IMR-90 (cell line): ENCODE measurements around the gene ANTXR2. TPM values are rescaled to one million over a fixed set of nuclear protein-coding genes. Genes with fewer than 3 reads are reported as not detected.

Experiments used
- ATAC-seq: fragments of 200-7000 bp; cut with Tn5 transposase; 2 replicates; pipeline ENCODE4 v1.9.1; 2020; ENCODE audit warnings: low read depth, mild to moderate bottlenecking, moderate library complexity
- BruUV-seq: library from RNA; stranded (reverse); fragments of 400-500 nt; replicated peaks from 2 replicates; lab custom pipeline; 2021; lab: Mats Ljungman, UMichigan
- CTCF ChIA-PET: fragments of 300-600 bp; formaldehyde crosslinking; extraction: SDS; loops from one replicate; lab custom pipeline; 2021; ENCODE audit warnings: antibody characterized with exemption; lab: Yijun Ruan, JAX
- POLR2A ChIA-PET: fragments of 300-600 bp; sonication (Branson Sonifier 250); formaldehyde crosslinking; loops from one replicate; lab custom pipeline; 2022; ENCODE audit warnings: antibody characterized with exemption; ENCODE audit not compliant: unreplicated experiment; lab: Charles Lee
- DNase-seq: peaks from one replicate; pipeline ENCODE4 v3.0.0; 2013
- H2AFZ ChIP-seq: replicated peaks from 2 replicates; pipeline ENCODE3; 2013; ENCODE audit warnings: low read length, mild to moderate bottlenecking; ENCODE audit not compliant: poor library complexity
- H2AK5ac ChIP-seq: 2 replicates; pipeline ENCODE4 v1.6.1; 2013; ENCODE audit warnings: low read depth, low read length, inconsistent platforms
- H2AK9ac ChIP-seq: replicated peaks from 2 replicates; pipeline ENCODE3; 2013; ENCODE audit warnings: mild to moderate bottlenecking, low read depth, low read length, moderate library complexity; ENCODE audit not compliant: poor library complexity
- H2BK120ac ChIP-seq: 2 replicates; pipeline ENCODE4 v1.6.1; 2013; ENCODE audit warnings: low read depth, low read length, inconsistent platforms
- H2BK15ac ChIP-seq: 3 replicates; pipeline ENCODE4 v1.6.1; 2013; ENCODE audit warnings: low read depth, low read length, inconsistent platforms
- H2BK20ac ChIP-seq: 2 replicates; pipeline ENCODE4 v1.6.1; 2013; ENCODE audit warnings: low read depth, mild to moderate bottlenecking, inconsistent platforms, low read length, moderate library complexity
- H2BK5ac ChIP-seq: 2 replicates; pipeline ENCODE4 v1.6.1; 2013; ENCODE audit warnings: mild to moderate bottlenecking, low read depth, low read length, inconsistent platforms; ENCODE audit not compliant: poor library complexity, severe bottlenecking
- H3K14ac ChIP-seq: replicated peaks from 2 replicates; pipeline ENCODE4 v1.6.1; 2013; ENCODE audit warnings: low read depth, low read length, inconsistent platforms
- H3K18ac ChIP-seq: 2 replicates; pipeline ENCODE4 v1.6.1; 2013; ENCODE audit warnings: low read depth, low read length, control low read depth
- H3K23ac ChIP-seq: 2 replicates; pipeline ENCODE4 v1.6.1; 2013; ENCODE audit warnings: low read depth, low read length, inconsistent platforms
- H3K27ac ChIP-seq: 2 replicates; pipeline ENCODE4 v1.5.1; 2013; ENCODE audit warnings: mild to moderate bottlenecking, control low read depth, low read length; ENCODE audit not compliant: insufficient read depth
- H3K27me3 ChIP-seq: 2 replicates; pipeline ENCODE4 v1.6.1; 2013; ENCODE audit warnings: low read length; ENCODE audit not compliant: control insufficient read depth, insufficient read depth
- H3K36me3 ChIP-seq: 2 replicates; pipeline ENCODE4 v1.6.1; 2013; ENCODE audit warnings: low read length, mixed read lengths; ENCODE audit not compliant: control insufficient read depth, insufficient read depth
- H3K4ac ChIP-seq: 2 replicates; pipeline ENCODE4 v1.6.1; 2013; ENCODE audit warnings: low read depth, low read length, inconsistent platforms
- H3K4me1 ChIP-seq: 2 replicates; pipeline ENCODE4 v1.6.1; 2013; ENCODE audit warnings: low read length, mixed read lengths; ENCODE audit not compliant: control insufficient read depth, insufficient read depth
- H3K4me2 ChIP-seq: 2 replicates; pipeline ENCODE4 v1.6.1; 2013; ENCODE audit warnings: low read depth, mild to moderate bottlenecking, control low read depth, low read length, moderate library complexity
- H3K4me3 ChIP-seq: 2 replicates; pipeline ENCODE4 v1.5.1; 2013; ENCODE audit warnings: low read depth, mild to moderate bottlenecking, control low read depth, low read length, moderate library complexity; ENCODE audit not compliant: insufficient read depth
- H3K56ac ChIP-seq: 2 replicates; pipeline ENCODE4 v1.6.1; 2013; ENCODE audit warnings: low read length, inconsistent platforms; ENCODE audit not compliant: insufficient read depth; ENCODE audit errors: extremely low read depth
- H3K79me1 ChIP-seq, 2 experiments: 2 replicates each; pipeline ENCODE4 v1.6.1; 2013; ENCODE audit warnings: low read length in 2 of 2, inconsistent platforms in 1 of 2, low read depth in 1 of 2
- H3K9ac ChIP-seq: 2 replicates; pipeline ENCODE4 v1.6.1; 2013; ENCODE audit warnings: low read depth, low read length, control low read depth
- H3K9me1 ChIP-seq: 2 replicates; pipeline ENCODE4 v1.6.1; 2013; ENCODE audit warnings: low read length, inconsistent platforms; ENCODE audit not compliant: insufficient read depth
- H3K9me3 ChIP-seq: 2 replicates; pipeline ENCODE4 v1.6.1; 2013; ENCODE audit warnings: low read length; ENCODE audit not compliant: control insufficient read depth, insufficient read depth
- H4K20me1 ChIP-seq: 2 replicates; pipeline ENCODE4 v1.6.1; 2013; ENCODE audit warnings: low read length, inconsistent platforms; ENCODE audit not compliant: insufficient read depth
- H4K5ac ChIP-seq: 2 replicates; pipeline ENCODE4 v1.6.1; 2013; ENCODE audit warnings: mild to moderate bottlenecking, low read depth, low read length, control low read depth
- H4K8ac ChIP-seq, 2 experiments: 2 replicates each; pipeline ENCODE4 v1.6.1; 2013; ENCODE audit warnings: low read depth in 2 of 2, low read length in 2 of 2, control low read depth in 1 of 2, inconsistent platforms in 1 of 2
- H4K91ac ChIP-seq: 2 replicates; pipeline ENCODE4 v1.6.1; 2013; ENCODE audit warnings: low read depth, low read length, inconsistent platforms; ENCODE audit not compliant: insufficient read depth
- BHLHE40 ChIP-seq: fragments of 150-350 bp; IDR thresholded peaks from 2 replicates; pipeline ENCODE4 v1.6.1; 2016; ENCODE audit warnings: mild to moderate bottlenecking, low read depth, low read length
- CEBPB ChIP-seq: IDR thresholded peaks from 2 replicates; pipeline ENCODE4 v1.6.1; 2012; ENCODE audit warnings: low read depth, low read length, improper control_type of control experiment
- CHD1 ChIP-seq: IDR thresholded peaks from 2 replicates; pipeline ENCODE4 v1.6.1; 2012; ENCODE audit warnings: low read depth, low read length, improper control_type of control experiment
- CTCF ChIP-seq: conservative IDR thresholded peaks from 2 replicates; pipeline ENCODE4 v1.5.1; 2012; ENCODE audit warnings: mild to moderate bottlenecking, low read depth, low read length, improper control_type of control experiment
- ELK1 ChIP-seq: fragments of 150-350 bp; IDR thresholded peaks from 2 replicates; pipeline ENCODE4 v1.6.1; 2016; ENCODE audit warnings: low read depth, mild to moderate bottlenecking, low read length, moderate library complexity, borderline replicate concordance
- FOS ChIP-seq: fragments of 150-350 bp; IDR thresholded peaks from 2 replicates; pipeline ENCODE4 v1.6.1; 2016; ENCODE audit warnings: low read depth, low read length
- MAZ ChIP-seq: IDR thresholded peaks from 2 replicates; pipeline ENCODE4 v1.6.1; 2012; ENCODE audit warnings: low read depth, mild to moderate bottlenecking, low read length, improper control_type of control experiment, moderate library complexity, borderline replicate concordance
- MXI1 ChIP-seq: IDR thresholded peaks from 2 replicates; pipeline ENCODE4 v1.6.1; 2012; ENCODE audit warnings: low read depth, mild to moderate bottlenecking, low read length, moderate library complexity, borderline replicate concordance
- NFE2L2 ChIP-seq: fragments of 150-350 bp; IDR thresholded peaks from 2 replicates; pipeline ENCODE4 v1.6.1; 2016; ENCODE audit warnings: low read depth, mild to moderate bottlenecking, low read length
- POLR2A ChIP-seq: IDR thresholded peaks from 2 replicates; pipeline ENCODE4 v1.6.1; 2012; ENCODE audit warnings: mild to moderate bottlenecking, low read depth, low read length
- RAD21 ChIP-seq: IDR thresholded peaks from 2 replicates; pipeline ENCODE4 v1.6.1; 2012; ENCODE audit warnings: low read length, improper control_type of control experiment
- RCOR1 ChIP-seq: IDR thresholded peaks from 2 replicates; pipeline ENCODE4 v1.6.1; 2012; ENCODE audit warnings: mild to moderate bottlenecking, low read length, improper control_type of control experiment; ENCODE audit not compliant: insufficient replicate concordance
- RFX5 ChIP-seq: IDR thresholded peaks from 2 replicates; pipeline ENCODE4 v1.8.0; 2012; ENCODE audit warnings: low read depth, mild to moderate bottlenecking, low read length, moderate library complexity
- USF2 ChIP-seq: fragments of 150-350 bp; IDR thresholded peaks from 2 replicates; pipeline ENCODE4 v1.6.1; 2017; ENCODE audit warnings: mild to moderate bottlenecking, antibody characterized with exemption, low read length, low read depth
- WGBS, 2 experiments: methylation state at CpG; one replicate each; pipeline versions ENCODE4 v1.1.5 to v1.1.7; 2013; ENCODE audit warnings: missing lambda C conversion rate in 2 of 2; ENCODE audit not compliant: insufficient read length in 1 of 2; ENCODE audit errors: extremely low coverage in 2 of 2; 5-methylcytosine and 5-hydroxymethylcytosine counted together
- dilution Hi-C: fragments of 300-500 bp; cut with HindIII; formaldehyde crosslinking; loops from one replicate; pipeline ENCODE4 v1.14.3; 2018; ENCODE audit warnings: low sequenced_read_pairs; ENCODE audit not compliant: unreplicated experiment
- in situ Hi-C: fragments of 300-500 bp; cut with MboI; formaldehyde crosslinking; loops from 3 replicates; pipeline ENCODE4 v1.14.3; 2019; ENCODE audit warnings: low sequenced_read_pairs, inconsistent platforms, mixed read lengths
- intact Hi-C: fragments of 100-400 bp; cut with micrococcal nuclease; formaldehyde crosslinking; loops from 2 replicates; pipeline ENCODE4 v1.10.0; 2022
- polyA plus RNA-seq, 3 experiments: library from polyadenylated mRNA; depleted of rRNA; stranded (reverse); fragments of >200 nt; gene quantifications; 2 replicates each; pipeline ENCODE4 v1.2.3, GENCODE V29; 2012; ENCODE audit warnings: low replicate concordance in 1 of 3
- total RNA-seq: library from RNA; depleted of rRNA; stranded (reverse); fragments of >200 nt; gene quantifications from 2 replicates; pipeline ENCODE4 v1.2.3, GENCODE V29; 2012

Gene ANTXR2
- total and polyA plus RNA-seq, 2 of the 4 experiments (the other 2 are of a cell fraction) = 46.8 to 88.5 TPM

- no peak overlapping the region for H2AK9ac ChIP-seq
- no CpG with 5 or more reads among the region's 3 CpGs for WGBS, 2 experiments
Measured at GRCh38 chr4:79871961-79872360, 201.1 kb downstream of the ANTXR2 start.

More at GRCh38 chr4:79871961-79872360, 201.1 kb downstream of the ANTXR2 start:
- Histone ChIP-seq H4K91ac (no peak overlapping the region), H3K23ac (no peak overlapping the region), H4K20me1 (no peaks in the 10 kb centered on the region), H3K4me2 (no peak overlapping the region), H2AFZ (no peak overlapping the region), H3K18ac (no peak overlapping the region), H3K79me1 (no peaks in the 10 kb centered on the region), H2BK15ac (no peak overlapping the region), H3K9ac (no peak overlapping the region), H2BK20ac (no peak overlapping the region), H2BK5ac (no peak overlapping the region), H3K9me1 (no peaks in the 10 kb centered on the region), H3K9me3 (no peaks in the 10 kb centered on the region), H3K36me3 (no peaks in the 10 kb centered on the region), H2AK5ac (no peak overlapping the region), H3K27me3 (no peaks in the 10 kb centered on the region), H3K14ac (no peak overlapping the region), H4K5ac (no peak overlapping the region), H4K8ac (no peak overlapping the region), H3K4ac (no peak overlapping the region), H3K56ac (no peak overlapping the region), H3K4me1 (no peaks in the 10 kb centered on the region), H3K27ac (no peak overlapping the region), H3K4me3 (no peak overlapping the region), H2BK120ac (no peak overlapping the region)
- no peak for DNase-seq
- no peak for TF ChIP-seq FOS
- no peak for TF ChIP-seq MAZ
- TF ChIP-seq NFE2L2 = no peak
- no peak for TF ChIP-seq BHLHE40
- no peak for TF ChIP-seq CTCF
- no peak for TF ChIP-seq USF2
- no peak for TF ChIP-seq CEBPB
- no peak for TF ChIP-seq POLR2A
- TF ChIP-seq ELK1 = no peak
- TF ChIP-seq RAD21 = no peak
- TF ChIP-seq MXI1 = no peak
- TF ChIP-seq RCOR1 = no peak
- TF ChIP-seq RFX5 = no peak
- TF ChIP-seq CHD1 = no peak
- BruUV-seq = no TSS peak
- no peak for ATAC-seq
- dilution Hi-C loops = no loop called here
- intact Hi-C loops = no loop called here
- ChIA-PET CTCF (no interaction called here), POLR2A (no interaction called here)
- in situ Hi-C loops = no loop called here
